HG03108 (cell line): ENCODE measurements around the gene FAM200A.
"Not testable (repeated sequence)": the region's sequence is repeated elsewhere in the genome, so short reads cannot be mapped to it uniquely, and the experiment has no call there.

Source experiments
- ATAC-seq: cut with Tn5 transposase; IDR thresholded peaks from one replicate; pipeline ENCODE4 v1.9.1; 2021; ENCODE audit warnings: moderate library complexity; ENCODE audit not compliant: unreplicated experiment

The FAM200A gene

DNA sequence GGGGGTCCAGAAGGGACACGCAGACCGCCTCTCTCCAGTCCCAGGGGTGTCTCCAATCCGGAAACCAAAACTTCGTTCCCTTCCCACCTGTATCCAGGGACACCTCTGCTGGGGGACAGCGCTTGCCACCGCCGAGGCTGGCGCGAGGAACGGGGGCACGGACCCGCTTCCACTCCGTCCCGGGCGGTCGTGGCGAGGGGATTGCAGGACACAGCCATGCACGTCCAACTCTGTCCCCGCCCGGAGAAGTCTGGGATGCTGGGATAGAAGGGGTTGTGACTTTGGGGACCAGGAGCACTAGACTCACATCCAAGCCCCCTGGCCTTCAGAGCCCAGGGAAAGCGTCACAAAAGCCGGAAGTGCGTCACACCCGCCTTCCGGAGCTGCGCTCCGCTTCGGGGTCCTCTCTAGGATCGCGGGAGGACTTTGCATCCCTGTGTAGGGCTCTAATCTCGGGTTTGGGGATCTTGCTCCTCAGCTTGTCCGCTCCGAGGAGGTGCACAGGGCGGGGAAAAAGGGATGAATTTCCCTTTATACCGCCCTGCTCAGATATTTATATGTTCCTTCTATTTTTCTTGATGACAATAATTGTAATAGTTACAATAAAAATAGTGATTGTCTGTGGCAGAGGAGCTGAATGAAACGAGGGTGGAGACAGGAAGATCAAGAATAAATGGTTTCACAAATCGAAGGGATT is at the start of gene FAM200A:
Gene FAM200A, minus strand, starts transcription at position 348 of the 697 bp plus-strand sequence. CDS start 3,707 bp downstream, outside the sequence.
- ATAC-seq = peak; percentile 94

- ATAC-seq = no peak
These were observed 47.9 kb upstream of the FAM200A start for GRCh38 chr7:99599836-99600235.

- ATAC-seq = no peak
These were observed 46.0 kb upstream of the FAM200A start, which contains the start of gene TMEM225B for GRCh38 chr7:99597762-99598501. Gene TMEM225B, plus strand, starts transcription at chr7:99598267. Its CDS starts 6,122 bp downstream, at chr7:99604389.

- ATAC-seq = no peak
These were observed 44.6 kb upstream of the FAM200A start for GRCh38 chr7:99596408-99596955.

DNA sequence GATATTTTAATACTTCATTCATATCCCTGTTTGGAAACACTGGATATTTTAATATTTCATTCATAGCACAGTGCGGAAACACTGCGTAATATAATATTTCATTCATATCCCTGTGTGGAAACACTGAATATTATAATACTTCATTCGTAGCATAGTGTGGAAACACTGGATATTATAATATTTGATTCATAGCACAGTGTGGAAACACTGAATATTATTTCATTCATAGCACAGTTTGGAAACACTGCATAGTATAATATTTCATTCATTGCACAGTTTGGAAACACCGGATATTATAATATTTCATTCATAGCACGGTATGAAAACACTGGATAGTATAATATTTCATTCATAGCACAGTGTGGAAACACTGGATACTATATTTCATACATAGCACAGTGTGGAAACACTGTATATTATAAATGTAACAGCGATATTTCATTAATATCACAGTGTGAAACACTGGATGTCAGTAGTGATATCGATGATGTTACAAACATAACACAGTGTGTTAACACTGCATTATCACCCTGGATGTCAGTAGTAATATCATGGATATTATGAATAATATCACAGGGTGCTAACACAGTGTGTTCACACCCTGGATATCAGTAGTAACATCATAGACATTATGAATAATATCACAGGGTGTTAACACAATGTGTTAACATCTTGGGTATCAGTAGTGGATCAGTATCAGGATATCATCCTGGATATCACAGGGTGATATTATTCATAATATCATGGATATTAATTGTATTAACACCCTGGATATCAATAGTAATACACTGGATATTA is 43.2 kb upstream of the FAM200A start:
- no peak for ATAC-seq

DNA sequence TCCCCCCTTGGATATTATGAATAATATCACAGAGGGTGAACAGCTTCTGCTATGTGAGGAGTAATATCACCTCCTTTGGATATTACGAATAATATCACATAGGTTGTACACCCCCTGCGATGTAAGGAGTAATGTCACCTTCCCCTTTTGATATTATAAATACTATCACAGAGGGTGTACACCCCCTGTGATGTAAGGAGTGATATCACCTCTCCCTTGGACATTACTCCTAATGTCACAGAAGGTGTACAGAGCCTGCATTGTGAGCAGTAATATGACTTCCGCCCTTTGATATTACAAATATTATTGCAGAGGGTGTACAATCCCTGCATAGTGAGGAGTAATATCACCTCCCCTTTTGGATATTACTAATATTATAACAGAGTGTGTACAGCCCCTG is 37.0 kb upstream of the FAM200A start:
- no peak for ATAC-seq

DNA sequence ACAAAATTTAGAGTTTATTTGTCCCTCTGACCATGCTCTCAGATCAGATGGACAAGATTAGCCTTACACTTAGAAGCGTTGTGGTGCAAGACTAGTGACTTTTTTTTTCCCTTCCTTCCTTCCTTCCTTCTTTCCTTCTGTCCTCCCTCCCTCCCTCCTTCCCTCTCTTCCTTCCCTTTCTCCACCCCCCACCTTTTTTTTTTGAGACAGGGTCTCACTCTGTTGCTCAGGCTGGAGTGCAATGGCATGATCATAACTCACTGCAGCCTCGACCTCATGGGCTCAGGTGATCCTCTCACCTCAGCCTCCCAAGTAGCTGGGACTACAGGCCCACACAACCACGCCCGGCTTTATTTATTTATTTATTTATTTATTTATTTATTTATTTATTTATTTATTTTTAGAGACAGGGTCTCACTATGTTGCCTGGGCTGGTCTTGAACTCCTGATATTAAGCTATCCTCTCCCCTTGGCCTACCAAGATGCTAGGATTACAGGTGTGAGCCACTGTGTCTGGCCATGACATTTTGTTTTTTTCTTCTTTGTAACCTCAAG is 28.9 kb upstream of the FAM200A start:
- not testable (repeated sequence) for ATAC-seq

DNA sequence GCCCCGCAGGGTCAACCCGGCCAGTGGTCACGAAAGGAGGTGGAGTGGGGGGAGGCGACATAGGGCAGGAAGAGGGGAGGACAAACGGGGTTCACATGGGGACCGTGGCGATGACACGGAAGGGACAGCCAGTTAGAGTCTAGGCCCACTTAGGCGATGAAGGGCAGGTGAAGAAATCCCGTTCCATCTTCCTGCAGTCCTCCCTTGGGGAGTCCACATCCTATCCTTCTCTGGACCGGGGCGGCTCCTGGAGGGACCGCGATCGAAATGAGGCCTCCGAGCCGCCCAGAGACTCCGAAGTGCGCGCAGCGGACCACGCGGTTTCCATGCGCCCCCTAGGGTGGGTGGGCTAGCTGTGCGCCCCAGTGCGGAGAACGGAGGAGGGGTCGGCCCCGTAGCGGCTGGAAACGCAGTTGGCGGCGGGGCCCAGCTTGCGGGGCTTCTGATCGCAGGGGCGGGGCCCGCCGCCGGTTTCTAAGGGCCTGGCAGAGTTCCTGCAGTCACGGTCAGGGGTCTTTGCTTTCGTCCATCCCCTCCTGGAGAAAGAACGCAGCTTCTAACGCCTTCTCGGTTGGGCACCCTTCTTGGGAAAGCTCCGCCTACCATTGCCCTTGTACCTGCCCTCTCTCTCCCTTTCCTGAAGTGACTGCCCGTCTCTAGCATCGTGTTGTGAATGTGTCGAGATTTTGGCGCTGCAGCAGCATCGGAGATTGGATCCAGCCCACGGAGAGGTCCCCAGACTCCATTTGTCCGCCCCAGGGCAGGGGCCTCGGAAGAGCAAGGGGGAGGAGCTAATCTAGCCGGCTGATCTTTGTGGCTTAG is 28.3 kb upstream of the FAM200A start:
- no peak for ATAC-seq

DNA sequence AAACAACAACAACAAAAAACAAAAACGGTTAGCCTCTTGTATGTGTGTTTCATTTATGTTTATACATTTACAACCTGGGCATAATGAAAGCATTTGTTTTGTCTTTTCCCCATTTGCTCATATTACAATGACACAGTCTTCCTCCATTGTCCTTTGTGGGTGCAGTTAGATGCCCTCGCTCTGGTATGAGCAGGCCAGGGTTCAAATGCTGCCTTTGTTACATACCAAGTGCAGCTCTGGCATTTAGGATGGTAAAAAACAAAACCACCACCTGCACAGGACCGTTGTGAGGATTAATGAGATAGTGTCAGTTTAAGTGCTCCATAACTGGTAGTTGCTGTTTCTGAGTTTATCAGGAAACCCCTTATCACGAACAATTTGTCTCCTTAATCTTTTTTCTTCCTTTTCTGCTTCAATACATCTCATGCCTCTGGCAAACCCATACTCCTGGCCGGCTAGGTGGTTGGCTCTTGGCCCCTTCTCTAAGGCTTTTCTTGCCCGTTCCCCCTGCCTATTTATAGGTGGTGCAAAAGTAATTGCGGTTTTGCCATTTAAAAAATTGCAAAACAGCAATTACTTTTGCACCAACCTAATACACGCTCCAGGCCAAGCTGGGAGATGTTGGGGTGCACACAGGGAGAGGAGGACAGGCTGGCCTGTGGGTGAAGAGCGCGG is 27.5 kb upstream of the FAM200A start:
- no peak for ATAC-seq

- no peak for ATAC-seq
These were observed 24.3 kb upstream of the FAM200A start for GRCh38 chr7:99576251-99576650.

GRCh38 chr7:99573257-99573656 is 21.3 kb upstream of the FAM200A start:
- ATAC-seq = no peak

GRCh38 chr7:99571768-99572167 is 19.9 kb upstream of the FAM200A start:
- ATAC-seq = no peak

GRCh38 chr7:99568770-99569169 is 16.9 kb upstream of the FAM200A start:
- not testable (repeated sequence) for ATAC-seq

GRCh38 chr7:99563650-99564049 is 11.7 kb upstream of the FAM200A start:
- ATAC-seq = no peak

- ATAC-seq = no peak
These were observed 10.9 kb upstream of the FAM200A start for GRCh38 chr7:99562832-99563231.

DNA sequence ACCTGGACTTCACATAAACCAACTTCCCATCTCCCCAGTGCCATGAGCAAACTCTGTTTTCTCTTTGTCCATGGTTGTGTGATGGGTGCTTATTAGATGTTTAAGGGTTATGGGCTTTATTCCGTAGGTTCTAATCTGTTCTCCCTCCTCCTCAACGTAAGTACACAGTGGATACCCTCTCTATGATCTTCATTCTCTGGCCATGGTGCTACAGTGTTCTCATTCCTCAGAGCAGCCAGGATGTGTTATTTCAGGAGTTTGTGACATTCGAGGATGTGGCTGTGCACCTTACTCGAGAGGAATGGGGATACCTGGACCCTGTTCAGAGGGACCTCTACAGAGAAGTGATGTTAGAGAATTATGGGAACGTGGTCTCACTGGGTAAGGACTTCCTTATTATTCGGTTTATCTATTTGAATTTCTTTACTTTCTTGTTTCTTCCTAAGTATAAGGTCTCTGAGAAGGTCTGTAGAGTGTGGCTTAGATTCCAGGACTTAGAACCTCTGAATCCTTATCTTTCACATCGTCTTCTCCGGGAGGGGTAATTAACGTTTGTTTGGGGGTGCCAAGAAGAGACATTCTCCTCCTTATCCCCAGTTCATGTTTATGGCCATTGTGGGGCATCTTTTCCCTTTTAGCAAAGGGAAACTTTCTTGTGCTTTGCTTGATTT is 10.3 kb upstream of the FAM200A start:
- no peak for ATAC-seq

DNA sequence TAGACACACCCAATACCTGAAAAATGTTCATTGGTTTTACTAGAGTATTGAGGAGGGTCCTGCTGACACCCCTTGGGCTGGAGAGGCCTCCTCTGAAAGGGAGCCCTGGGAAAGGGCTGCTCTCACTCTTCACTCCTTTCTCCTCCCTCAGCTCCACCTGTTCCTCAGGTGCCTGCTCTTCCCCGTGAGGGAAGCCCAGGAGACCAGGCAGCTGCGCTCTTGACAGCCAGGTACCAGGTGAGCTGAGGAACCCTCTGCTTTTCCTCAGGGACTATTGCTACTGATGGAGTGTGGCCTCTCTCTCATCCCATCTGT is 9.8 kb upstream of the FAM200A start:
- no peak for ATAC-seq

DNA sequence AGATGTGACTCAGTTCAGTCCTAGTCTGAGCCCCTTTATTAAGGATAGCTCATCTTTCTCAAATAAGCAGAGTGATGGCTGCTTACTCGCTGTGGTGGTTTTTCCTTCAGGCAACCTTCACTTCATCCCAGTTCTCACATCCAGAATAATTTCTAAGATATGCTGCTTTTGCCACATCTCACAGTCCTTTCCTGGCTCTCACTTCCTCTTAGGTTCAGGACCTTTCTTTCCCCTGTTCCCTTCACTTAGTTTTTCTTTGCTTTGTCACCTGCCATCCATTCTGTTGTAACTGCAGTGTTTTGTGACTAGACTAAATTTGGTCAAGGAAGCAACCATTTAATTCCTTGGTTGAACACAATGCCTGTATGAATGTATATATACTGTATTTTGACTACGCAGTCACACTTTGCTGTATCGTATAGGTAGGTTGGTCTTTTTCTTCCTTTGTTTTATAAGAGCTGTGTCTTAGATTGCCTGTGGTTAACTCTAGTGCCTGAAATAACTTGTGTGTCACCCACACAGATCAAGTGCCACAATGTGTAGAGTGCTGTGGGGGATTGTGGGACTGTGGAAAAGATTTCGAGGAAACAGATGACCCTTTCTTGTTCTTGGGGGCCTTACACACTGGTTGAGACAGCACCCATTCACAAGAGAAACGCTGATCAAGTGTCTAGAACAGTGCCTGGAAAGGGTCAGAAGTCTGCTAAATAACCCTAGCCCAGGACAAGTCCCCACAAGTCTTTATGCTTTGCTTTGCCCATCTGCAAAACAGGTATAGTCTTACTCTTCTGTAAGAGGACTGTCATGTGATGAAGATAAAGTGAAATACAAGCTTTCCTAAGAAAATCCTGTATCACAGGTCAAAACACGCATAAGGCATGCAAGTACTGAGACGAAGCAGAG is 9.2 kb upstream of the FAM200A start:
- no peak for ATAC-seq
